Activated B cell treated with CpG ODN at 0.5 μM for 24 hours (primary cell): Measurements from ENCODE around the gene NCOR2. TPM values are rescaled to one million over a fixed set of nuclear protein-coding genes. Genes with fewer than 3 reads are reported as not detected.

Experiments
- ATAC-seq: fragments of 200-7000 bp; cut with Tn5 transposase; one replicate; pipeline ENCODE4 v1.10.0; 2021; ENCODE audit warnings: low read depth, mild to moderate bottlenecking, moderate library complexity
- CTCF ChIA-PET: fragments of 350-600 bp; sonication (Branson Sonifier 250); formaldehyde crosslinking; loops from one replicate; lab custom pipeline; 2021; ENCODE audit warnings: antibody characterized with exemption; lab: Charles Lee
- POLR2A ChIA-PET: fragments of 350-600 bp; sonication (Branson Sonifier 250); formaldehyde crosslinking; loops from one replicate; lab custom pipeline; 2021; ENCODE audit warnings: antibody characterized with exemption; lab: Charles Lee
- DNase-seq: peaks from one replicate; pipeline ENCODE4 v3.0.0; 2022
- H3K27ac Mint-ChIP-seq: one replicate; pipeline ENCODE4 v1.8.0; 2020; ENCODE audit warnings: mixed read lengths
- H3K27me3 Mint-ChIP-seq: one replicate; pipeline ENCODE4 v1.8.0; 2021; ENCODE audit warnings: mixed read lengths
- H3K36me3 Mint-ChIP-seq: one replicate; pipeline ENCODE4 v1.8.0; 2021; ENCODE audit warnings: low read depth, mixed read lengths
- H3K4me1 Mint-ChIP-seq: one replicate; pipeline ENCODE4 v1.8.0; 2021; ENCODE audit warnings: mixed read lengths
- H3K4me3 Mint-ChIP-seq: one replicate; pipeline ENCODE4 v1.8.0; 2020; ENCODE audit warnings: mild to moderate bottlenecking, mixed read lengths
- H3K9me3 Mint-ChIP-seq: one replicate; pipeline ENCODE4 v1.8.0; 2020; ENCODE audit warnings: mixed read lengths
- CTCF ChIP-seq: fragments of 200-600 bp; IDR thresholded peaks from one replicate; pipeline ENCODE4 v1.8.0; 2022; ENCODE audit warnings: antibody characterized with exemption, mild to moderate bottlenecking
- intact Hi-C: fragments of 100-400 bp; cut with micrococcal nuclease; formaldehyde crosslinking; loops from one replicate; pipeline ENCODE4 v1.15.1; 2024
- total RNA-seq: library from RNA; stranded (reverse); gene quantifications from 2 replicates; pipeline ENCODE4 v1.2.3, GENCODE V29; 2022

Gene NCOR2
- total RNA-seq, 1 donor from 2014 or later: 154 TPM

- Mint-ChIP-seq H3K9me3 (no peaks in the 10 kb centered on the region), H3K4me3 (no peak overlapping the region), H3K27ac (peak overlapping the region; percentile 41), H3K27me3 (no peaks in the 10 kb centered on the region), H3K4me1 (peaks cover 31% of the 10 kb centered on the region), H3K36me3 (peaks cover 2% of the 10 kb centered on the region)
- intact Hi-C loops: loop anchor here (5.0 to 10.0 kb wide), 5 partner anchors 38 to 1185 kb away; partner anchors contain the start of genes CCDC92, KMT5A, SCARB1 and ZNF664
- no peak for DNase-seq
- ChIA-PET POLR2A (interaction anchor here (0.6 to 1.4 kb wide), 6 partner anchors 10 to 298 kb away, joined by 3 to 5 read pairs (median 3); no protein-coding TSS in a partner anchor), CTCF (interaction anchor here (1.5 kb wide), 1 partner anchor 116 kb away, joined by 3 read pairs; no protein-coding TSS in a partner anchor)
- no peak for TF ChIP-seq CTCF
- no peak for ATAC-seq
These were observed 2.1 kb upstream of the NCOR2 start for GRCh38 chr12:124569375-124570148.

- no peak for TF ChIP-seq CTCF
- H3K4me3 Mint-ChIP-seq: peak overlapping the region; percentile 82
- DNase-seq: peak; percentile 68
- peaks cover 39% of the 10 kb centered on the region for H3K4me1 Mint-ChIP-seq
- H3K36me3 Mint-ChIP-seq: peaks cover 2% of the 10 kb centered on the region
- peak overlapping the region; percentile 84 for H3K27ac Mint-ChIP-seq
- CTCF ChIA-PET: interaction anchor here (1.5 kb wide), 1 partner anchor 115 kb away, joined by 3 read pairs; no protein-coding TSS in a partner anchor
- peak; percentile 55 for ATAC-seq
- H3K9me3 Mint-ChIP-seq: no peaks in the 10 kb centered on the region
- intact Hi-C loops: loop anchor here (1.0 to 10.0 kb wide), 10 partner anchors 23 to 1184 kb away; partner anchors contain the start of genes CCDC92, KMT5A, SCARB1 and ZNF664
- POLR2A ChIA-PET: interaction anchor here (0.6 to 1.4 kb wide), 9 partner anchors 11 to 428 kb away, joined by 3 to 5 read pairs (median 3); no protein-coding TSS in a partner anchor
- no peaks in the 10 kb centered on the region for H3K27me3 Mint-ChIP-seq
These were observed 1.3 kb upstream of the NCOR2 start for GRCh38 chr12:124568431-124569374.

- peak overlapping the region; percentile 82 for H3K4me3 Mint-ChIP-seq
- peak; percentile 74 for DNase-seq
- POLR2A ChIA-PET: interaction anchor here (1.1 kb wide), 1 partner anchor 113 kb away, joined by 4 read pairs; no protein-coding TSS in a partner anchor
- no peaks in the 10 kb centered on the region for H3K27me3 Mint-ChIP-seq
- no peak for TF ChIP-seq CTCF
- H3K36me3 Mint-ChIP-seq: peaks cover 3% of the 10 kb centered on the region
- peak overlapping the region; percentile 84 for H3K27ac Mint-ChIP-seq
- CTCF ChIA-PET: interaction anchor here (0.7 kb wide), 1 partner anchor 200 kb away, joined by 3 read pairs; no protein-coding TSS in a partner anchor
- H3K9me3 Mint-ChIP-seq: no peaks in the 10 kb centered on the region
- H3K4me1 Mint-ChIP-seq: peaks cover 44% of the 10 kb centered on the region
- intact Hi-C loops: loop anchor here (1.0 to 10.0 kb wide), 13 partner anchors 23 to 1183 kb away; partner anchors contain the start of genes CCDC92, KMT5A, SCARB1 and ZNF664
- peak; percentile 66 for ATAC-seq
These were observed 411 bp upstream of the NCOR2 start for GRCh38 chr12:124567673-124568373.

GRCh38 chr12:124566161-124566996, 1.0 kb downstream of the NCOR2 start:
- Mint-ChIP-seq H3K9me3 (no peaks in the 10 kb centered on the region), H3K4me3 (peak overlapping the region; percentile 93), H3K27me3 (no peaks in the 10 kb centered on the region), H3K36me3 (peaks cover 3% of the 10 kb centered on the region), H3K27ac (peak overlapping the region; percentile 81), H3K4me1 (peaks cover 53% of the 10 kb centered on the region)
- CTCF ChIA-PET: interaction anchor here (0.9 kb wide), 1 partner anchor 100 kb away, joined by 3 read pairs; no protein-coding TSS in a partner anchor
- intact Hi-C loops: loop anchor here (1.0 to 10.0 kb wide), 6 partner anchors 15 to 1182 kb away; partner anchors contain the start of genes CCDC92, KMT5A, SCARB1 and ZNF664
- ATAC-seq (peak; percentile 20), DNase-seq (peak; percentile 60)
- POLR2A ChIA-PET: interaction anchor here (0.5 to 1.6 kb wide), 8 partner anchors 8 to 422 kb away, joined by 3 to 4 read pairs (median 3); partner anchors contain the start of gene DHX37
- no peak for TF ChIP-seq CTCF
